Prostate gland (tissue), 2 donors: ENCODE data around the gene SOX5. TPM values are rescaled to one million over a fixed set of nuclear protein-coding genes. Genes with fewer than 3 reads are reported as not detected.

Experiments used
- DNase-seq: peaks from one replicate; pipeline ENCODE4 v3.0.0-alpha.2; 2019; ENCODE audit warnings: low spot score
- H3K27ac ChIP-seq, 2 donors: fragments of 200-600 bp; sonication (generic); 2 replicates each; pipeline ENCODE4 v1.5.1; 2017 to 2019
- H3K27me3 ChIP-seq: fragments of 200-600 bp; sonication (generic); replicated peaks from 2 replicates; pipeline ENCODE4 v1.5.1; 2019; ENCODE audit not compliant: insufficient read depth
- H3K36me3 ChIP-seq, 2 donors: fragments of 200-600 bp; sonication (generic); 1 replicate in 1 of 2; 2 replicates in 1 of 2; pipeline versions ENCODE4 v1.5.1 to v1.8.1; 2017 to 2019
- H3K4me1 ChIP-seq: fragments of 200-600 bp; sonication (generic); replicated peaks from 2 replicates; pipeline ENCODE4 v1.5.1; 2019
- H3K4me3 ChIP-seq, 2 donors: fragments of 200-600 bp; sonication (generic); 2 replicates each; pipeline ENCODE4 v1.5.1; 2017 to 2019
- H3K9me3 ChIP-seq: fragments of 200-600 bp; sonication (generic); 2 replicates; pipeline ENCODE4 v1.5.1; 2017
- CTCF ChIP-seq, 4 experiments: fragments of 200-600 bp in 2 of 4; fragments of 450-650 bp in 2 of 4; sonication (generic) in 2 of 4; IDR thresholded peaks; 1 replicate in 3 of 4; 2 replicates in 1 of 4; pipeline ENCODE4 v1.5.1; 2016 to 2019; ENCODE audit warnings: antibody characterized with exemption in 4 of 4, mild to moderate bottlenecking in 2 of 4, moderate library complexity in 2 of 4
- POLR2A ChIP-seq: fragments of 450-650 bp; IDR thresholded peaks from one replicate; pipeline ENCODE4 v1.6.1; 2016; ENCODE audit warnings: antibody characterized with exemption, mild to moderate bottlenecking
- POLR2AphosphoS5 ChIP-seq: sonication (generic); formaldehyde crosslinking; IDR thresholded peaks from one replicate; pipeline ENCODE4 v1.6.1; 2017; ENCODE audit warnings: antibody characterized with exemption
- WGBS: methylation state at CpG from one replicate; pipeline ENCODE4 v1.1.5; 2018; 5-methylcytosine and 5-hydroxymethylcytosine counted together
- intact Hi-C: fragments of 100-400 bp; cut with DNase I; formaldehyde crosslinking; loops from one replicate; pipeline ENCODE4 v1.14.2; 2022
- total RNA-seq, 2 donors: library from RNA; depleted of rRNA; stranded (reverse); fragments of >200 nt; gene quantifications; one replicate each; pipeline ENCODE4 v1.1.0, GENCODE V29; 2016

Gene SOX5
- total RNA-seq, 2 donors from 2014 or later: 3.7 to 7.8 TPM

- intact Hi-C loops: no loop called here
- TF ChIP-seq CTCF (IDR thresholded peaks at IDR 0.05) (no peak), POLR2AphosphoS5 (no peak), POLR2A (no peak)
- no peaks in the 10 kb centered on the region for H3K4me1 ChIP-seq
- H3K4me3 ChIP-seq: no peak overlapping the region
- no peak for DNase-seq
- H3K36me3 ChIP-seq: no peaks in the 10 kb centered on the region
- no peak overlapping the region for H3K27ac ChIP-seq
- 96% methylated on average over 7 of the region's 7 CpGs for WGBS
- H3K27me3 ChIP-seq: no peaks in the 10 kb centered on the region
- no peaks in the 10 kb centered on the region for H3K9me3 ChIP-seq
Observed at GRCh38 chr12:23674064-23674463, 275.4 kb downstream of the SOX5 start.

- intact Hi-C loops: no loop called here
- Histone ChIP-seq H3K36me3 (no peaks in the 10 kb centered on the region), H3K4me1 (no peaks in the 10 kb centered on the region), H3K27ac (no peak overlapping the region), H3K4me3 (no peak overlapping the region), H3K9me3 (no peaks in the 10 kb centered on the region), H3K27me3 (no peaks in the 10 kb centered on the region)
- TF ChIP-seq POLR2AphosphoS5 (no peak), POLR2A (no peak), CTCF (IDR thresholded peaks at IDR 0.05) (no peak)
- DNase-seq: no peak
- 70% methylated on average over 3 of the region's 3 CpGs for WGBS
Observed at GRCh38 chr12:23671881-23672280, 277.6 kb downstream of the SOX5 start.

GRCh38 chr12:23670684-23671083 is 278.8 kb downstream of the SOX5 start:
- TF ChIP-seq CTCF (IDR thresholded peaks at IDR 0.05) (no peak), POLR2A (no peak)
- no peaks in the 10 kb centered on the region for H3K9me3 ChIP-seq
- no peak overlapping the region for H3K27ac ChIP-seq
- no peaks in the 10 kb centered on the region for H3K36me3 ChIP-seq
- DNase-seq: no peak
- WGBS: 75% methylated on average over 2 of the region's 2 CpGs
- H3K4me1 ChIP-seq: no peaks in the 10 kb centered on the region
- no peak overlapping the region for H3K4me3 ChIP-seq
- intact Hi-C loops: no loop called here
- no peaks in the 10 kb centered on the region for H3K27me3 ChIP-seq

GRCh38 chr12:23669691-23670090 is 279.8 kb downstream of the SOX5 start:
- Histone ChIP-seq H3K36me3 (no peaks in the 10 kb centered on the region), H3K9me3 (no peaks in the 10 kb centered on the region), H3K27ac (no peak overlapping the region), H3K4me1 (no peaks in the 10 kb centered on the region), H3K4me3 (no peak overlapping the region), H3K27me3 (no peaks in the 10 kb centered on the region)
- intact Hi-C loops: no loop called here
- no peak for DNase-seq
- 95% methylated on average over 6 of the region's 6 CpGs for WGBS
- TF ChIP-seq POLR2A: no peak
- TF ChIP-seq POLR2AphosphoS5: no peak
- TF ChIP-seq CTCF (IDR thresholded peaks at IDR 0.05): no peak

- TF ChIP-seq CTCF (IDR thresholded peaks at IDR 0.05) (no peak), POLR2A (no peak), POLR2AphosphoS5 (no peak)
Observed at GRCh38 chr12:23666866-23667265, 282.6 kb downstream of the SOX5 start.

More at GRCh38 chr12:23666866-23667265, 282.6 kb downstream of the SOX5 start:
- H3K4me3 ChIP-seq: no peak overlapping the region
- H3K9me3 ChIP-seq: no peaks in the 10 kb centered on the region
- no peak for DNase-seq
- intact Hi-C loops: no loop called here
- H3K27me3 ChIP-seq: no peaks in the 10 kb centered on the region
- no peaks in the 10 kb centered on the region for H3K36me3 ChIP-seq
- WGBS: 75% methylated on average over 5 of the region's 5 CpGs
- no peaks in the 10 kb centered on the region for H3K4me1 ChIP-seq
- no peak overlapping the region for H3K27ac ChIP-seq
